ENCODE results near the gene CHAT.

The CHAT gene

GRCh38 chr10:49632406-49633317 is 18.8 kb downstream of the CHAT start:
- DNase-seq, result no peak

DNA sequence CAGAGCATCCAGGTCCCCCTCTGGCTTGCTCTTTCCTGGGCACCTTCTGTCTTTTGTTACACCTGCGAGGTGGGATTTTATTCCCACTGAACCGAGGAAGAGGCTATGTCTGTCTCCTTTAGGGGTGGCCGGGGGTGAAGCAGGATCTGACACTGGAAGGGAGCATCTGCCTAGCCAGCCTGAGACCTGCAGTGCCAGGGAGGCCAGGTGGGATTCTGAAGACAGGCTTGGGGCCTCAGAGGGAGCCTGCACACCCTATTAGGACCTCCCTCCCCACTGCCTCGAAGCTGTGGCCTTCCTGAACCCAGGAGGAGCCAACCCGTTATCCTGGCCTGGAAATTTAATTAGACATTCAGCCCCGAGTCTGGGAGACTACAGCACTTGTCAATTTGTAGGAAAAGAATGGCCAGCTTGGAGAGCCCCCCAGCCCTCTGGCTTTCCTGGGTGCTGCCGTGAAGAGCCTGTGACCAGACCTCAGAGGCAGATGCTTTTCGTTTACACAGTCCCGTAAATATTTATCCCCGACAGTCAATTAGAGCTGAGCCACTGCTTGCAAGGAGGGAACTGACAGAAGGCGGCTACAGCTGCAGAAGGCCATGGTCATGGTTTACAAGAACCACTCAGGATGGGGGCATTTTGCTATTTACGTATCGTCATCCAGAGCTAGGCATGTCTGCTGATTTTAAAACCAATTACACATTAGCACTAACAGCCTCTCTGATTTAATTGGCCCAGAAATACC is 19.7 kb downstream of the CHAT start:
- DNase-seq, result peak; percentile 21

- no peak for DNase-seq
Measured at GRCh38 chr10:49634069-49634660, 20.3 kb downstream of the CHAT start.

GRCh38 chr10:49642311-49642710 is 28.5 kb downstream of the CHAT start:
- no peak for DNase-seq

GRCh38 chr10:49643241-49644034 is 29.6 kb downstream of the CHAT start:
- DNase-seq, result no peak

- no peak for DNase-seq
Measured at GRCh38 chr10:49644035-49644646, 30.3 kb downstream of the CHAT start.

DNA sequence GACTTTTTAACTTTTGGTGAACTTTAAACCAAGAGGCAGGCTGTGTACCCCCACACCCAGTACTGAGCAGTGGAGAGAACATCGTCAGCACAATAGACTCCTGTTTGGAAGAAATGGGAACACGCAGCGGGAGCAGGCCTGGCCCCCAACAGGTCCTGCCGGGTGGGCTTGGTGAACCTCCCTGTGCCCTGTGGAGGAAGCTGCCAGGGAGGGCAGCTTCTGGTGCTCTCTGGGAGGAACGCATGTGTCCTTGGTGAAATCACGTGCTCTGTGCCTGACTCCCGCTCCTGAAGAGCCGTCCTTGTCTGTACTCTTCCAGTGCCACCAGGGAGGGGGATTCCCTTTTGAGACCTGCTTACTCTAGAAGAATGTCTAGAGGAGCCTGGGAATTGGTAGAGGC is 31.6 kb downstream of the CHAT start:
- no peak for DNase-seq

GRCh38 chr10:49645871-49646870 is 32.3 kb downstream of the CHAT start:
- DNase-seq, result no peak

DNA sequence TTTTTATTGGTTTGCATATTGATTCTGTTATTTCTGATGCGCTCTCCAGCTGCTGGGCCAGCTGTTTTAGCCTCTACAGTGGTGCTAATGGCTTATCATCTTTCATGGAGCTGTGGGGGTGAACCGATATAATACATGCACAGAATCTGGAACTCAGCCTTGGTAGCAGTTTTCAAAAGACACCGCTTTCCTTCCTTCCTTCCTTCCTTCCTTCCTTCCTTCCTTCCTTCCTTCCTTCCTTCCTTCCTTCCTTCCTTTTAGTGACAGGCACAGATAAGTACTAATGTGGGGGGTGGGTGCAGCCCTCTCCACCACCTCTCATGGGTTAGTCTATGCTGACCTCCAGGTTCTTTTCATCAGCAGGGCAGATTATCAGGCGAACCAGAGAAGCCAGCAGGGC is 33.7 kb downstream of the CHAT start:
- DNase-seq, result no peak

DNA sequence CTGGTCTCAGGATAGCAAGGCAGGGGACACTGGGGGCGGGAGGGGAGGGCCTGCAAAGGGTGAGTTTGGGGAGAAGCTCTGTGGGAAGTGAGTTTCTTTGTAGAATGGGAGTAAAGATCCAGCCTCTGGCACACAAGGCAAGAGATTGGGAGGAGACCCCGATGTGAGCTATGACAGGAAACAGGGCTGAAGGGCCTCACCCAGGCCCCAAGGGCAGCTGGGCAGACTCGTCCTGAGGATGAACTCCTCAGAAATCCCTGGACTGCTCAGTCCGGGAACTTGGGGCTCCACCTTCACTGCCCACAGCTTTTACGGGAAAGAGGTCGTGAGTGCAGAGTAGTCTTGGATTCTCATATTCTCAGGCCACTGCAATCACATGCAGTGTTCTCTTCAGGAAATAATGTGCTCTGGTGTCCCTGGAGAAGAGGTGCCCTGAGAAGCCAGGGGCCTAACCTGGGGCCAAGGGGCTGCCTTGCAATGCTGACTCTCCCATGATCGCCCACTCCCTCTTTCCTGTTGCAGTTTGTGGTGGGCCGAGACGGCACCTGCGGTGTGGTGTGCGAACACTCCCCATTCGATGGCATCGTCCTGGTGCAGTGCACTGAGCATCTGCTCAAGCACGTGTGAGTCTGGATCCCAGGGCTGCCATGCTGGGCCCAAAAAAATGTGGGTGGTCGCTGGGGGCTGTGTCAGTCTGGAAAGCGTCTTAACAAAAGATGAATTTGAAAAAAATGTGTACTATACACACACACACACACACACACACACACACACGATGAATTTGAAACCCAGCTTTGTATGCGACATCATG is 34.4 kb downstream of the CHAT start:
- DNase-seq, result no peak

GRCh38 chr10:49649294-49649693 is 35.5 kb downstream of the CHAT start:
- no peak for DNase-seq

DNA sequence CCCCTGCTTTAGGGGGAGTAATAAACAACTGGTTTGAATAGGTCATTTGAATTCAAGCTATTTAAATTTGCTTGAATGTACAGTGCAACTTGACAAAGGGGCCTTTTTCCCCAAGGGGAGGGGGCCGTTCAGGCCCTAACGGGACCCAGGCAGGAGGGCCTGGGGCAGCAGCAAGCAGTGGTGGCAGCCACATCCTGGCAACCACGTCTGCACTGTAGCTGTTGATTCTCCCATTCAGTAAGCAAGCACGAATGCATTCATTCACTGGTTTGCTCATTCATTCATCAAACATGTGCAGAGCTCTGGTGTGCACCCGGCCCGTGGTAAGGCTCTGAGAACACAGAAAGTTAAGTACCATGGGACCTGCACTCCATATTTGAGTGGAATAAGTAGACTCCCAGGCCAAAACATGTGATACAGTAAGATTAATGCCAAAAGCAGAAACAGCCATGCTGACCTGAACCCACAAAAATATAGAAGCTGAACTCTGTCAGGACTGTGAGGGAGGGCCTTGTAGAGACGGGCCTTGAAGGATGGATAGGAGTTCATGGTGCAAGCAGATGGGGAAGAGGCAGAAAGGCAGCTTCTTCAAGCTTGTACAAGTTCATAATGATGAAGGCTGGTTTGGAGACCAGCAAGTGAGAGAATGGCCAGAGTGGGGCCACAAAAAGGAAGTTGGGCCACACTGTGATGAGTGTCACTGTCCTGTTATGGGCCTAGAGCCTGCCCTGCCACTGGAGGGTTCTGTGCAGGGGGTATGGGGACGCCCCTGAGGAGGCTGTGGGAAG is 36.3 kb downstream of the CHAT start:
- no peak for DNase-seq

DNA sequence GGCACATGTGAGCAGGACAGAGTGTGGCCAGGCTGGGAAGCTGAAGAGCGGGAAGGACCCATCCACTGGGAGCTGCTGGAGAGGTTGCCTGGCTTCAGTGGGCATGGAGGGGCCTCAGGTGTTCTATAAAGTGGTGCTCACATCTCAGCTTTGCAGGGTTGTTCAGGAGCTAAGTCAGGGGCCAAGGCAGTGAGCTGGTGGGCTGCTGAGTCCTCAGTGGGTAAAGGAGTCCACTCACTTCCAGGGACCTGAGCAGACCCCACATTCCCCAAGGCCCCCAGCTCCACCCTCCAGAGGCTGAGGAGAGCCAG is 36.8 kb downstream of the CHAT start:
- no peak for DNase-seq

GRCh38 chr10:49651039-49651835 is 37.4 kb downstream of the CHAT start:
- no peak for DNase-seq

DNA sequence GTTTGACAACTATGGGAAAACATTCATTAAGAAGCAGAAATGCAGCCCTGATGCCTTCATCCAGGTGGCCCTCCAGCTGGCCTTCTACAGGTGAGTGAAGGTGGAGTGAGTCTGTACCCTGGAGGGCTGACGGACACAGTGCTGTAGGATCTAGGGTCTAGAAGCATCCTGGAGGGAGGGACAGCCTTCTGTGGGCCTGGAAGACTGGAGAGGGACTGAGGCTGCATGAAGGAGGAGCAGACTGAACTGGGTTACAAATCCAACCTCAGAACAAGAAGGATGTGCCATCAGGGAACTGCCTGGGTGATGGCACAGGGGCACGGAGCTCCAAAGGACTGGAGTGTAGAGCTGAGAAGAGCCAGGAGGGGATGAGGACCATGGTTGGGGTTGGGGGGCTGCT is 38.1 kb downstream of the CHAT start:
- DNase-seq, result no peak

- DNase-seq, result no peak
Measured at GRCh38 chr10:49652421-49653272, 38.8 kb downstream of the CHAT start.

DNA sequence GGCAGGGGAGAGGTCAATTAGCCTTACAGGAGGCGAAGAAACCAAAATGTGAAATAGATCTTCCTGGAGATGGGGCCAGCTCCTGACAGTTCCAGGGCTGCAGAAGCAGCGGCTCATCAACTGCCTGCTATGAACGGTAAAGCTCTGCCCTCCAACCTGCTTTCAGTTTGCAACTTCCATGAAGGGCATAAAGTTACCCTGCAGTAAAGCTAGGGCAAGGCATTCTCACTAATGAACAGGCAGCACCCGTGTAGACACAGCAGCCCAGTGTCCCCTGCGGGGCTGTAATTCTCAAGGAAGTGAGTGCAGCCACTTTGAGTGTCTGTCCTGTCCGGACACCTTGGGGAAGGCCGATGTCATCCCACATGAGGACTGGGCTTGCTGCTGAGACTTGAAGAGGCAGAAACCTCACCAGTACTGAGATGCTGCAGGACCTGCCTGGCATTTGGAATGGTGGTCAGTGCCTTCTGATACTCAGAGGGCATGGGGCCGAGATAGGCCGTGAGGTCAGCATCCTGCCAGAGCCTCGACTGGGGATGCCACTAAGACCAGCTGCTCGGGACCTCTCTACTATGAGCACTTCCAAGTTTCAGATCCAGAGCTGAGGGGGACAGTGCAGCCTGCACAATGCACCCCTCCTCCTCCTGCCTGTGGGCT is 39.6 kb downstream of the CHAT start:
- no peak for DNase-seq

Data from DMS79 treated with DMSO at 0.1 percent for 48 hours (cell line).